Body of pancreas (tissue), 4 donors: ENCODE results near the gene GOPC.

Source experiments
- CTCF ChIP-seq, 7 experiments: fragments of 450-650 bp in 4 of 7; fragments of 200-600 bp in 3 of 7; sonication (generic) in 3 of 7; IDR thresholded peaks; one replicate each; pipeline ENCODE4 v1.5.1; 2016 to 2019; ENCODE audit warnings: antibody characterized with exemption in 7 of 7
- POLR2A ChIP-seq, 3 donors: fragments of 450-650 bp; IDR thresholded peaks; one replicate each; pipeline ENCODE4 v1.6.1; 2016; ENCODE audit warnings: antibody characterized with exemption in 3 of 3, mild to moderate bottlenecking in 2 of 3

- TF ChIP-seq CTCF (IDR thresholded peaks at IDR 0.05) = no peak
- no peak for TF ChIP-seq POLR2A (IDR thresholded peaks at IDR 0.05)
These were observed 55.6 kb downstream of the GOPC start for GRCh38 chr6:117546674-117547073.
